Mucosa of rectum (tissue), 2 donors: ENCODE results near the gene TTLL10.
A peak's percentile ranks its signal among the peaks of the same experiment; 100 is the strongest.

Experiments
- H3K27ac ChIP-seq, 2 donors: one replicate each; pipeline ENCODE4 v1.7.0; 2013; ENCODE audit warnings: inconsistent platforms in 2 of 2, low read depth in 2 of 2, low read length in 2 of 2
- H3K27me3 ChIP-seq, 2 donors: one replicate each; pipeline ENCODE4 v1.7.0; 2013; ENCODE audit warnings: low read length in 2 of 2; ENCODE audit not compliant: control insufficient read depth in 2 of 2, insufficient read depth in 2 of 2
- H3K36me3 ChIP-seq, 2 donors: one replicate each; pipeline ENCODE4 v1.7.0; 2013; ENCODE audit warnings: low read length in 2 of 2; ENCODE audit not compliant: control insufficient read depth in 2 of 2, insufficient read depth in 2 of 2
- H3K4me1 ChIP-seq, 2 donors: one replicate each; pipeline ENCODE4 v1.7.0; 2013; ENCODE audit warnings: low read length in 2 of 2, mild to moderate bottlenecking in 1 of 2; ENCODE audit not compliant: control insufficient read depth in 2 of 2, insufficient read depth in 2 of 2
- H3K4me3 ChIP-seq, 2 donors: one replicate each; pipeline ENCODE4 v1.7.0; 2013; ENCODE audit warnings: low read length in 2 of 2
- H3K9ac ChIP-seq, 2 donors: one replicate each; pipeline ENCODE4 v1.7.0; 2013; ENCODE audit warnings: low read length in 2 of 2, low read depth in 1 of 2, mild to moderate bottlenecking in 1 of 2
- H3K9me3 ChIP-seq, 2 donors: one replicate each; pipeline ENCODE4 v1.7.0; 2013; ENCODE audit warnings: low read length in 2 of 2; ENCODE audit not compliant: control insufficient read depth in 2 of 2
- donor health status: healthy.
- donor health status: Normal muscosa, but diverticular disease.

The TTLL10 gene

DNA sequence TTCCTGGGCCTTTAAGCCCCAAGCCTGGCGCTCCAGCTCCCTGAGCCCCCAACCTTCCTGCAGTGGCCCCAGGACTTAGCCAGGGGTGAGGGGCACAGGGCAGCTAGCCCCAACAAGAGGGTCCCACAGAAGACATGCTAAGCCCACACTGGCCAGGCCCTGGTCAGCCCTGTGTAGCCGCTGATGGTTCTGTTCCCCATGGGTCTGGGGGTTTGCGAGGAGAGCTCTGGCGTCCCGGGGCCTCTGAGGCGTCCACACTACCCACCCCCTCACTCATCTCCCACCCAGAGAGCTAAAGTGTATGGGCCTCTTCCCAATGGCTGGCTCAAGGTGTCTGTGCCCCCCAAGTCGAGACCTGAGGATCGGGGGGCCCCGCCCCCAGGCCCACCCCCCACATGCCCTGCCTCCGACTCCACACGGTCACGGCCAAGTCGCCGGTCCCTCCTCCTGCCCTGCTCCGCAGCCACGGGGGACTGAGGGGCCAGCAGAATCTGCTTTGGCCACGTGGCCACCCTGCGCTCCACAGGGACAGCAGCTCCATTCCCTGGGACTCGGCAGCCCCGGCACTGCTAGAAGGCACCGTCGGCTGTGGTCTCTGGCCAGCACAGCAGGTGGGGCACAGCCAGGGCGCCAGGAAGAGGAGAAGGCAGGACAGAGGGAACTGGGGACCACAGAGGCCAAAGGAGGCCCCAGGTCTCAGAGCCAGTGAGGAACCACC, 24.9 kb downstream of the TTLL10 start:
- Histone ChIP-seq H3K36me3 (no peaks in the 10 kb centered on the region), H3K9me3 (no peaks in the 10 kb centered on the region), H3K4me3 (no peak overlapping the region), H3K4me1 (no peaks in the 10 kb centered on the region), H3K27me3 (peaks cover 0 to 5% of the 10 kb centered on the region in 2 donors), H3K9ac (no peak overlapping the region), H3K27ac (no peak overlapping the region)

- H3K27ac ChIP-seq, result no peak overlapping the region
- no peaks in the 10 kb centered on the region for H3K36me3 ChIP-seq
- no peaks in the 10 kb centered on the region for H3K9me3 ChIP-seq
- H3K4me1 ChIP-seq, result no peaks in the 10 kb centered on the region
- H3K9ac ChIP-seq, result no peak overlapping the region
- no peak overlapping the region for H3K4me3 ChIP-seq
- peaks cover 0 to 5% of the 10 kb centered on the region in 2 donors for H3K27me3 ChIP-seq
Observed at GRCh38 chr1:1199141-1199960, 25.7 kb downstream of the TTLL10 start.

DNA sequence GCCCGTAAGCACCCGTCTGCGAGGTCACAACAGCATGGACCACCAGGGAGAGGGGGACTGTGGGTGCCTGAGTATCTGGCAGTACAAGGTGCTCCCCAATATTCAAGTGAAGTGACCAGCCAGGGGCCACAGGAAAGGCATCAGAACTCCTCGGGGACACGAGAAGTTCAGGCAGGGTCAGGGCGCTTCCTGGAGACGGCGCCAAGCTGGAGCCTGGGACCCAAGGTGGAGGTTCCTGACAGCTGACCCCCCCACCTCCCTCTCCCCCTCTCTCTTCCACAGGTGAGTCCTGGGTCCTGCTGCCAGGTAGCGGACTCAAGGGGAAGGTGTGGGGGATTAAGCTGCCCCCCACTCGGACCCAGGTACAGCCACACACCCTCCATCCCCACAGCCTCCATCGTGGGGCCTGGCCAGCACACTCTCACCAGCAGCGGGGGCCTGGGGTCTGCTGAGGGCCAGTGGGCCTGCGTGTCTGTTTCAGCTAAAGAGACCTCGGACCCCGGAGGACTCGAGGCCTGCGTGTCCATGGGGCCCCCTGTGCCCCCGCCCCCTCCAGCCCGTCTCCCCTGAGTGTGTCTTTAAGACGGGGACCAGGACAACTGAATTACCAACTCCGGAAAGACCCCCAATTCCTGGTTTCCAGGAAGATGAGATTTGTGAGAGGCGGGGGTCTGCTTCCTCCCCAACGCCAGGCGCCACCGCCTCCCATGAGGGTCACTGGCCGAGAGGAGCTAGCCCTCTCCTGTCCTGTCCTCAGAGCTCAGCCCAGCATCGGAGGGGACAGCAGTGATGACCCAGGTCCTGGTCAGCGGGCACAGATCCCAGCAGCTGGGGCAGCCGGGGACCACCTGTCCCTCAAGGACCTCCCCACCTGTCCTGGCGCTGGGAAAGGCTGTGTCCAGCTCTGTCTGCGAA, 26.5 kb downstream of the TTLL10 start:
- Histone ChIP-seq H3K27me3 (peaks cover 3 to 10% of the 10 kb centered on the region in 2 donors), H3K9me3 (no peaks in the 10 kb centered on the region), H3K27ac (no peak overlapping the region), H3K4me1 (no peaks in the 10 kb centered on the region), H3K36me3 (no peaks in the 10 kb centered on the region), H3K4me3 (no peak overlapping the region), H3K9ac (no peak overlapping the region)

DNA sequence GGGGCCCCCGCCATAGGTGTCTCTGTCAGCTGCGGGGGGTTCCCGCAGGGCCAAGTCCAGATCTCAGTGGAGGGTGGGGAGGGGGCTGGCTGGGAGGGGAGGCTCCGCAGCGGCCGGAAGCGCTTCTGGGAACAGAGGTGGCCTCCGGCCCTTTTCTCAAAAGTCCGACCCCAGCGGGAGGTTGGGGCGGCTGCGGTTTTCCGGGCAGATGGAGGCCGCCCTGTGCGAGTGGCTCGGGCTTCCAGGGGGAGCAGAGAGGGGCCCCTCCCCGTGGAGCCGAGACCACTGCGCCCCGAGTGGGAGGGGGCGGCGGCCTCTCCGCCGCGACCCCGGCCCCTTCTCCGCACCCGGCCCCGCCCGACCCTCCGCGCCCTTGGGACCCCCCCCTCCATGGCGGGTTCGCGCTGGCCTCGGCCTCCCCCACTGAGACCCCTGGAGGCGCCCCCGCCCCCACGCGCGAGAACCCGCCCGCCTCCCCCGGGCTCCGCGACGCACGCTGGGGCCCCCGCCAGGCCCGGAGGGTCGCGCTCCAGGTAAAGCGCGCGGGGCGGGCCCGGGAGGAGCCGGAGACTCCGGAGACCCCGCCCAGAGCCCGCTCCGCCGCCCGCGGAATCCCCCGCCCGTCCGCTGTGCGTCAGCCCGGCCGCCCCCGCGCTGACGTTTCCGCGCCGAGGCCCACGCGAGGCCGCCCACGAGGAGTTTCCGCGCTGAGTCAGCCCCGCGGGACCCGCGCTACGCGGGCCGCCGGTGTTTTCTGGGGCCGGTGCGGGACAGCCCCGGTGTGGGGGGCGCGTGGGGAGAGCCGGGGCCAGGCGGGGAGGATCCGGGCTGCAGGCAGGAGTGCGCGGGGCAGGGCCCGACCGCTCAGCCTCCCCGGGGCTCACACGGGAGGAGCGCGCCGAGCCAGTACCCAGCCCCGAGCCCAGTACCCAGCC, 27.5 kb downstream of the TTLL10 start:
- H3K27ac ChIP-seq, result no peak overlapping the region
- peaks cover 6 to 19% of the 10 kb centered on the region in 2 donors for H3K27me3 ChIP-seq
- H3K4me3 ChIP-seq, result no peak overlapping the region
- no peaks in the 10 kb centered on the region for H3K9me3 ChIP-seq
- peaks cover 3 to 5% of the 10 kb centered on the region in 2 donors for H3K4me1 ChIP-seq
- H3K9ac ChIP-seq, result no peak overlapping the region
- H3K36me3 ChIP-seq, result no peaks in the 10 kb centered on the region

GRCh38 chr1:1202831-1203560, 29.3 kb downstream of the TTLL10 start:
- peaks cover 5 to 8% of the 10 kb centered on the region in 2 donors for H3K4me1 ChIP-seq
- no peak overlapping the region for H3K9ac ChIP-seq
- H3K9me3 ChIP-seq, result no peaks in the 10 kb centered on the region
- peaks cover 13 to 31% of the 10 kb centered on the region in 2 donors for H3K27me3 ChIP-seq
- no peak overlapping the region for H3K27ac ChIP-seq
- no peak overlapping the region for H3K4me3 ChIP-seq
- H3K36me3 ChIP-seq, result no peaks in the 10 kb centered on the region

- peaks cover 9 to 14% of the 10 kb centered on the region in 2 donors for H3K4me1 ChIP-seq
- peaks cover 13 to 34% of the 10 kb centered on the region in 2 donors for H3K27me3 ChIP-seq
- no peak overlapping the region for H3K27ac ChIP-seq
- H3K9ac ChIP-seq, result no peak overlapping the region
- H3K9me3 ChIP-seq, result no peaks in the 10 kb centered on the region
- no peak overlapping the region for H3K4me3 ChIP-seq
- H3K36me3 ChIP-seq, result no peaks in the 10 kb centered on the region
Observed at GRCh38 chr1:1203561-1204424, 30.1 kb downstream of the TTLL10 start.

GRCh38 chr1:1204425-1204920, 30.8 kb downstream of the TTLL10 start:
- H3K27ac ChIP-seq, result no peak overlapping the region
- H3K27me3 ChIP-seq, result peaks cover 13 to 35% of the 10 kb centered on the region in 2 donors
- no peaks in the 10 kb centered on the region for H3K36me3 ChIP-seq
- no peak overlapping the region for H3K4me3 ChIP-seq
- H3K4me1 ChIP-seq, result peaks cover 9 to 14% of the 10 kb centered on the region in 2 donors
- H3K9ac ChIP-seq, result no peak overlapping the region
- H3K9me3 ChIP-seq, result no peaks in the 10 kb centered on the region

DNA sequence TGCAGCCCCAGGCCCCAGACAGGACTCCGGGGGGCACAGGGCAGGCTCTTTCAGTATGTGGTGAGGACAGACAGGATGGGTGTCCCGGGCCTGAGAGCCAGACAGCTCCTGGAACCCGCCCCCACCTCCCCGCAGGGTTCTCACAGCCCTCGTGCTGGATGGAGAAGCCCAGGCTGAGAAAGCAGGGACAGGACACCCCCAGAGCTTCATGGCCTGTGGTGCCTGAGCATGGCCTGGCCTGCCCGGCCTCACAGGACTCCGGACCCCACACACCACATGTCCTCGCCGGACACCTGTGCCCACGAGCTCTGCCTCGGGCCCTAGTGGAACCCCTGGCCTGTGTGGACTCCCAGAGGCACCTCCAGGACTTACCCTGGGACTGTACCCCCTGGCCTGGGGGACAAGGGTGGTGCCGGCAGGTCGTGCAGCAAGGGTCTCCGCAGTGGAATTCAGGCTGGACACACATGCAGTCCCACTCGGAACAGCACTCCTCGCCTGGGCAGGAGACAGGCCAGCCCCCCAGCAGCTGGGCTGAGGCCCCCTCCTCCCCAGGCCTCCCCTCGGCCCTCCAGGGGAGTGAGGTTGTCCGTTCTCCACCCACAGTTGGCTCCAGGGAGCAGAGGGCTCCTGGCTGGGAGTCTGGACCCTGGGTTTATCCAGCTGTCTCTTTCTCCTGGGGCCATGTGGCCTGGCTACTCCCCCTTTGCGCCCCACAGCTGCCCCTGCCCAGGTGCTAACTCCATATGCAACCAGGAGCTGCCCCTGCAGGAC, 31.5 kb downstream of the TTLL10 start:
- Histone ChIP-seq H3K9me3 (no peaks in the 10 kb centered on the region), H3K27ac (no peak overlapping the region), H3K9ac (no peak overlapping the region), H3K4me1 (peaks cover 9 to 14% of the 10 kb centered on the region in 2 donors), H3K27me3 (peaks cover 14 to 35% of the 10 kb centered on the region in 2 donors), H3K4me3 (peak overlapping the region in 1 of 2 donors; percentile 26), H3K36me3 (no peaks in the 10 kb centered on the region)
